ENCODE results near the gene CBX1. TPM values are rescaled to one million over a fixed set of nuclear protein-coding genes. Genes with fewer than 3 reads are reported as not detected.

Gene CBX1
- total and polyA plus RNA-seq, 4 donors, result 3.4 to 11.6 (median 9.6) TPM

DNA sequence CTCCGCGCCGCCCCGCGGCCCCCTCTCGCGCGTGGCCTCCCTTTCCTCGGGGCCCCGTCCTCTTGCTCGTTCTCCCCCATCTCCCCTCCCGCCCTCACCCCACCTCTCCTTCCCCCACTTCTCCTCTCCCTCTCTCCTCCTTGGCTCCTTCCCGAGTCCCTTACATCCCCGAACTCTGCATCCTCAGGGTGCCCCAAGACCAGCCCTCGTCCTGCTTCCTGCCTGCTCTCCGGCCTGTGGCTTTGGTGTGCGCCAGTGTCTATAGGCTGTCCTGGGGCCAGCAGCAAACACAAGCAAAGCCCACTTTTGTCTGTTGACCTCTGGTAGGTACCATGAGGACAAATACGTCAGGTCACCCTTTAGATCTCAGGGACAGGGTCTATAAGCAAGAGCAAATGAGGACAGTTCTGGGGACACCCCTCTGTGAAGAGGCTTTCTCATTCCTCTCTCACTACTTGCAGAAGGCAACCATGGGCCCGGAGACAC lies 63.4 kb downstream of the CBX1 start:
- no peak for DNase-seq (ENCODE audit: low spot score)
- Histone ChIP-seq H3K4me3 (ENCODE audit: low read depth in 1 of 3, low read length in 3 of 3) (peak overlapping the region in 1 of 3 donors; percentile 67), H3K36me3 (ENCODE audit: control insufficient read depth in 4 of 4, insufficient read depth in 3 of 4, low read depth in 1 of 4, low read length in 3 of 4) (no peaks in the 10 kb centered on the region), H3K27me3 (ENCODE audit: control insufficient read depth in 4 of 4, insufficient read depth in 4 of 4, low read length in 3 of 4) (no peaks in the 10 kb centered on the region), H3K4me1 (ENCODE audit: control insufficient read depth in 4 of 4, insufficient read depth in 4 of 4, low read length in 3 of 4) (peaks cover 0 to 12% (median 7%) of the 10 kb centered on the region in 4 donors), H3K9ac (ENCODE audit: low read depth in 1 of 2, low read length in 2 of 2) (no peak overlapping the region), H3K27ac (ENCODE audit: low read depth in 1 of 2, low read length in 2 of 2) (no peak overlapping the region), H3K9me3 (ENCODE audit: control insufficient read depth in 4 of 4, low read length in 3 of 4) (no peaks in the 10 kb centered on the region)
- TF ChIP-seq, protein P1, sequence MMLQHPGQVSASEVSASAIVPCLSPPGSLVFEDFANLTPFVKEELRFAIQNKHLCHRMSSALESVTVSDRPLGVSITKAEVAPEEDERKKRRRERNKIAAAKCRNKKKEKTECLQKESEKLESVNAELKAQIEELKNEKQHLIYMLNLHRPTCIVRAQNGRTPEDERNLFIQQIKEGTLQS (IDR thresholded peaks at IDR 0.05), result no peak
- TF ChIP-seq RAD21 (IDR thresholded peaks at IDR 0.05) (no peak), NR2F2 (IDR thresholded peaks at IDR 0.05) (no peak), TAF1 (conservative IDR thresholded peaks at IDR 0.05) (no peak), YY1 (IDR thresholded peaks at IDR 0.05) (no peak)
- TF ChIP-seq, protein P2, sequence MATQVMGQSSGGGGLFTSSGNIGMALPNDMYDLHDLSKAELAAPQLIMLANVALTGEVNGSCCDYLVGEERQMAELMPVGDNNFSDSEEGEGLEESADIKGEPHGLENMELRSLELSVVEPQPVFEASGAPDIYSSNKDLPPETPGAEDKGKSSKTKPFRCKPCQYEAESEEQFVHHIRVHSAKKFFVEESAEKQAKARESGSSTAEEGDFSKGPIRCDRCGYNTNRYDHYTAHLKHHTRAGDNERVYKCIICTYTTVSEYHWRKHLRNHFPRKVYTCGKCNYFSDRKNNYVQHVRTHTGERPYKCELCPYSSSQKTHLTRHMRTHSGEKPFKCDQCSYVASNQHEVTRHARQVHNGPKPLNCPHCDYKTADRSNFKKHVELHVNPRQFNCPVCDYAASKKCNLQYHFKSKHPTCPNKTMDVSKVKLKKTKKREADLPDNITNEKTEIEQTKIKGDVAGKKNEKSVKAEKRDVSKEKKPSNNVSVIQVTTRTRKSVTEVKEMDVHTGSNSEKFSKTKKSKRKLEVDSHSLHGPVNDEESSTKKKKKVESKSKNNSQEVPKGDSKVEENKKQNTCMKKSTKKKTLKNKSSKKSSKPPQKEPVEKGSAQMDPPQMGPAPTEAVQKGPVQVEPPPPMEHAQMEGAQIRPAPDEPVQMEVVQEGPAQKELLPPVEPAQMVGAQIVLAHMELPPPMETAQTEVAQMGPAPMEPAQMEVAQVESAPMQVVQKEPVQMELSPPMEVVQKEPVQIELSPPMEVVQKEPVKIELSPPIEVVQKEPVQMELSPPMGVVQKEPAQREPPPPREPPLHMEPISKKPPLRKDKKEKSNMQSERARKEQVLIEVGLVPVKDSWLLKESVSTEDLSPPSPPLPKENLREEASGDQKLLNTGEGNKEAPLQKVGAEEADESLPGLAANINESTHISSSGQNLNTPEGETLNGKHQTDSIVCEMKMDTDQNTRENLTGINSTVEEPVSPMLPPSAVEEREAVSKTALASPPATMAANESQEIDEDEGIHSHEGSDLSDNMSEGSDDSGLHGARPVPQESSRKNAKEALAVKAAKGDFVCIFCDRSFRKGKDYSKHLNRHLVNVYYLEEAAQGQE (IDR thresholded peaks at IDR 0.05), result no peak
- 13% methylated on average over 19 of the region's 19 CpGs for WGBS

DNA sequence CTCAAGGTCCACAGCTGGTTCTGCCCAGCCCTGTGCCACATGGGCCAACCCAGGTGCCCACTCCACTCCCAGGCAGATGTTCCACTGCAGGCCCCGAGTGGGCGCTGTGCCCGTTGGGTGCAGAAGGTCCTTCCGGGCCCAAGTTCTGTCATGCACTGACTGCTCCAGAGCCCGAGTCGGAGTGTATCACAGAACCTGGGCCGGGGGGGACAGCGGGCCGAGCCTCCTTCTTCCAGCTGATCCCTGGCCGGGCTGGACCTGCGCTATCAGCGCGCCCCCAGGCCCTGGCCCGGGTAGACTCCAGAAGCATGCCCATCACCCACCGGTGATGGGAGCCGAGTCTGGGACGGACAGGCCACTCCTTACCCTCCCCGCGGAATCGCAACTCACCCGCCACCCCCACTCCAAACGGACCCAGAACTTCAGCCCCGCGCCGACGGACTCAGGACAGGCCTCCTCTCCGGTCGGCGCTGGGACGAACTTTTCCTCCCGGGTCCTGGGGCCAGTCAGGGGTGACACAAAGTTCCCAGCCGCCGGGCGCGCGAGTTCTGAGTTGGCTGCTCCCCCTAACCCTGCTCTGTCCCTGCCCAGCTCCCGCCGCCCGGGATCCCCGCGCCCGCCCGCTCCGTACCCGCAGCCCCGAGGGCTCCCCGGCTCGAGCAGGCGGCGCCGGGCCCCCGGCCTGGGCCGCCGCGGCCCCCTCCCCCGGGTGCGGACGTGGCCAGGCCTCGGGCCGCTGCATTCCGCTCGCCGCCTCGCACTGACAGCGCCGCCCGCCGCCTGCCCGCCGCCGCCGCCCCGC lies 64.0 kb downstream of the CBX1 start, which contains the start of gene COPZ2:
Gene COPZ2 (minus strand): TSS at position 762 of the 802 bp plus-strand sequence. CDS start 20 bp downstream, at position 742.
- no peaks in the 10 kb centered on the region for H3K9me3 ChIP-seq (ENCODE audit: control insufficient read depth in 4 of 4, low read length in 3 of 4)
- WGBS, result 1% methylated on average over 73 of the region's 73 CpGs
- no peaks in the 10 kb centered on the region for H3K36me3 ChIP-seq (ENCODE audit: control insufficient read depth in 4 of 4, insufficient read depth in 3 of 4, low read depth in 1 of 4, low read length in 3 of 4)
- H3K4me3 ChIP-seq (ENCODE audit: low read depth in 1 of 3, low read length in 3 of 3), result peak within 1 kb of the TSS; percentile 53 to 67 (median 60)
- H3K9ac ChIP-seq (ENCODE audit: low read depth in 1 of 2, low read length in 2 of 2), result no peak within 1 kb of the TSS
- peaks cover 0 to 12% (median 7%) of the 10 kb centered on the region in 4 donors for H3K4me1 ChIP-seq (ENCODE audit: control insufficient read depth in 4 of 4, insufficient read depth in 4 of 4, low read length in 3 of 4)
- TF ChIP-seq TAF1 (conservative IDR thresholded peaks at IDR 0.05) (peak; percentile 23), HNF4G (IDR thresholded peaks at IDR 0.05) (no peak), RXRA (IDR thresholded peaks at IDR 0.05) (peak in 1 of 2 donors; percentile 8), RAD21 (IDR thresholded peaks at IDR 0.05) (peak; percentile 27 to 71), YY1 (IDR thresholded peaks at IDR 0.05) (peak; percentile 21), JUND (IDR thresholded peaks at IDR 0.05) (no peak), GABPA (IDR thresholded peaks at IDR 0.05 in 1 of 2, conservative IDR thresholded peaks at IDR 0.05 in 1 of 2) (no peak), FOXA1 (IDR thresholded peaks at IDR 0.05) (no peak)
- TF ChIP-seq, protein P3, sequence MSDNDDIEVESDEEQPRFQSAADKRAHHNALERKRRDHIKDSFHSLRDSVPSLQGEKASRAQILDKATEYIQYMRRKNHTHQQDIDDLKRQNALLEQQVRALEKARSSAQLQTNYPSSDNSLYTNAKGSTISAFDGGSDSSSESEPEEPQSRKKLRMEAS (IDR thresholded peaks at IDR 0.05), result no peak
- TF ChIP-seq, protein P4, sequence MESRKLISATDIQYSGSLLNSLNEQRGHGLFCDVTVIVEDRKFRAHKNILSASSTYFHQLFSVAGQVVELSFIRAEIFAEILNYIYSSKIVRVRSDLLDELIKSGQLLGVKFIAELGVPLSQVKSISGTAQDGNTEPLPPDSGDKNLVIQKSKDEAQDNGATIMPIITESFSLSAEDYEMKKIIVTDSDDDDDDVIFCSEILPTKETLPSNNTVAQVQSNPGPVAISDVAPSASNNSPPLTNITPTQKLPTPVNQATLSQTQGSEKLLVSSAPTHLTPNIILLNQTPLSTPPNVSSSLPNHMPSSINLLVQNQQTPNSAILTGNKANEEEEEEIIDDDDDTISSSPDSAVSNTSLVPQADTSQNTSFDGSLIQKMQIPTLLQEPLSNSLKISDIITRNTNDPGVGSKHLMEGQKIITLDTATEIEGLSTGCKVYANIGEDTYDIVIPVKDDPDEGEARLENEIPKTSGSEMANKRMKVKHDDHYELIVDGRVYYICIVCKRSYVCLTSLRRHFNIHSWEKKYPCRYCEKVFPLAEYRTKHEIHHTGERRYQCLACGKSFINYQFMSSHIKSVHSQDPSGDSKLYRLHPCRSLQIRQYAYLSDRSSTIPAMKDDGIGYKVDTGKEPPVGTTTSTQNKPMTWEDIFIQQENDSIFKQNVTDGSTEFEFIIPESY (IDR thresholded peaks at IDR 0.05), result no peak
- TF ChIP-seq, protein P5, sequence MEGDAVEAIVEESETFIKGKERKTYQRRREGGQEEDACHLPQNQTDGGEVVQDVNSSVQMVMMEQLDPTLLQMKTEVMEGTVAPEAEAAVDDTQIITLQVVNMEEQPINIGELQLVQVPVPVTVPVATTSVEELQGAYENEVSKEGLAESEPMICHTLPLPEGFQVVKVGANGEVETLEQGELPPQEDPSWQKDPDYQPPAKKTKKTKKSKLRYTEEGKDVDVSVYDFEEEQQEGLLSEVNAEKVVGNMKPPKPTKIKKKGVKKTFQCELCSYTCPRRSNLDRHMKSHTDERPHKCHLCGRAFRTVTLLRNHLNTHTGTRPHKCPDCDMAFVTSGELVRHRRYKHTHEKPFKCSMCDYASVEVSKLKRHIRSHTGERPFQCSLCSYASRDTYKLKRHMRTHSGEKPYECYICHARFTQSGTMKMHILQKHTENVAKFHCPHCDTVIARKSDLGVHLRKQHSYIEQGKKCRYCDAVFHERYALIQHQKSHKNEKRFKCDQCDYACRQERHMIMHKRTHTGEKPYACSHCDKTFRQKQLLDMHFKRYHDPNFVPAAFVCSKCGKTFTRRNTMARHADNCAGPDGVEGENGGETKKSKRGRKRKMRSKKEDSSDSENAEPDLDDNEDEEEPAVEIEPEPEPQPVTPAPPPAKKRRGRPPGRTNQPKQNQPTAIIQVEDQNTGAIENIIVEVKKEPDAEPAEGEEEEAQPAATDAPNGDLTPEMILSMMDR (IDR thresholded peaks at IDR 0.05; ENCODE audit: low read depth, low read length, missing input control), result peak; percentile 47
- no peaks in the 10 kb centered on the region for H3K27me3 ChIP-seq (ENCODE audit: control insufficient read depth in 4 of 4, insufficient read depth in 4 of 4, low read length in 3 of 4)
- H3K27ac ChIP-seq (ENCODE audit: low read depth in 1 of 2, low read length in 2 of 2), result peak within 1 kb of the TSS; percentile 6 to 10
- no peak for DNase-seq (ENCODE audit: low spot score)
